ENCODE data around the gene NCR2. TPM values are rescaled to one million over a fixed set of nuclear protein-coding genes. Genes with fewer than 3 reads are reported as not detected.

Gene NCR2
- total RNA-seq, 1 experiment from 2014 or later: not detected

- no peaks in the 10 kb centered on the region for H3F3A ChIP-seq (ENCODE audit: insufficient read depth, low read depth)
- POLR2A ChIA-PET (ENCODE audit: unreplicated experiment): no interaction called here
- BruUV-seq (replicated peaks): no TSS peak
- no peaks in the 10 kb centered on the region for H3K4me1 ChIP-seq (replicated peaks; ENCODE audit: insufficient read depth)
- intact Hi-C loops (cut with micrococcal nuclease; ENCODE audit: unreplicated experiment): no loop called here
- H4K20me1 ChIP-seq (ENCODE audit: insufficient read depth): no peaks in the 10 kb centered on the region
- no peak for TF ChIP-seq EZH2 (IDR thresholded peaks at IDR 0.05; ENCODE audit: low read depth)
- TF ChIP-seq, protein P1, sequence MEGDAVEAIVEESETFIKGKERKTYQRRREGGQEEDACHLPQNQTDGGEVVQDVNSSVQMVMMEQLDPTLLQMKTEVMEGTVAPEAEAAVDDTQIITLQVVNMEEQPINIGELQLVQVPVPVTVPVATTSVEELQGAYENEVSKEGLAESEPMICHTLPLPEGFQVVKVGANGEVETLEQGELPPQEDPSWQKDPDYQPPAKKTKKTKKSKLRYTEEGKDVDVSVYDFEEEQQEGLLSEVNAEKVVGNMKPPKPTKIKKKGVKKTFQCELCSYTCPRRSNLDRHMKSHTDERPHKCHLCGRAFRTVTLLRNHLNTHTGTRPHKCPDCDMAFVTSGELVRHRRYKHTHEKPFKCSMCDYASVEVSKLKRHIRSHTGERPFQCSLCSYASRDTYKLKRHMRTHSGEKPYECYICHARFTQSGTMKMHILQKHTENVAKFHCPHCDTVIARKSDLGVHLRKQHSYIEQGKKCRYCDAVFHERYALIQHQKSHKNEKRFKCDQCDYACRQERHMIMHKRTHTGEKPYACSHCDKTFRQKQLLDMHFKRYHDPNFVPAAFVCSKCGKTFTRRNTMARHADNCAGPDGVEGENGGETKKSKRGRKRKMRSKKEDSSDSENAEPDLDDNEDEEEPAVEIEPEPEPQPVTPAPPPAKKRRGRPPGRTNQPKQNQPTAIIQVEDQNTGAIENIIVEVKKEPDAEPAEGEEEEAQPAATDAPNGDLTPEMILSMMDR (conservative IDR thresholded peaks at IDR 0.05): no peak
- DNase-seq: no peak
- H3K27me3 ChIP-seq (ENCODE audit: insufficient read depth, low read depth): peaks cover 50% of the 10 kb centered on the region
- no peaks in the 10 kb centered on the region for H3K9me2 ChIP-seq (ENCODE audit: insufficient read depth)
- no peak overlapping the region for H3K4me2 ChIP-seq
- H3K4me3 ChIP-seq: no peak overlapping the region
- H3K36me3 ChIP-seq (ENCODE audit: low read depth): no peaks in the 10 kb centered on the region
- no peak overlapping the region for H2AFZ ChIP-seq
- no peaks in the 10 kb centered on the region for H3K9me3 ChIP-seq (ENCODE audit: insufficient read depth, low read depth)
- no peak overlapping the region for H3K27ac ChIP-seq
- CTCF ChIA-PET: no interaction called here
- H3K79me2 ChIP-seq (ENCODE audit: low read depth): no peaks in the 10 kb centered on the region
Measured at GRCh38 chr6:41386594-41386993, 51.2 kb downstream of the NCR2 start.

GRCh38 chr6:41392246-41392645 is 56.8 kb downstream of the NCR2 start:
- Histone ChIP-seq H3F3A (ENCODE audit: insufficient read depth, low read depth) (no peaks in the 10 kb centered on the region), H4K20me1 (ENCODE audit: insufficient read depth) (no peaks in the 10 kb centered on the region), H3K27me3 (ENCODE audit: insufficient read depth, low read depth) (peaks cover 36% of the 10 kb centered on the region), H3K79me2 (ENCODE audit: low read depth) (no peaks in the 10 kb centered on the region), H3K9me3 (ENCODE audit: insufficient read depth, low read depth) (no peaks in the 10 kb centered on the region), H3K9me2 (ENCODE audit: insufficient read depth) (no peaks in the 10 kb centered on the region), H3K4me3 (no peak overlapping the region), H3K36me3 (ENCODE audit: low read depth) (no peaks in the 10 kb centered on the region), H3K27ac (no peak overlapping the region), H3K4me2 (no peak overlapping the region), H2AFZ (no peak overlapping the region), H3K4me1 (replicated peaks; ENCODE audit: insufficient read depth) (no peaks in the 10 kb centered on the region)
- CTCF ChIA-PET: no interaction called here
- no TSS peak for BruUV-seq (replicated peaks)
- TF ChIP-seq EZH2 (IDR thresholded peaks at IDR 0.05; ENCODE audit: low read depth): no peak
- TF ChIP-seq, protein P1 (conservative IDR thresholded peaks at IDR 0.05): no peak
- DNase-seq: no peak
- intact Hi-C loops (cut with micrococcal nuclease; ENCODE audit: unreplicated experiment): no loop called here
- POLR2A ChIA-PET (ENCODE audit: unreplicated experiment): no interaction called here

DNA sequence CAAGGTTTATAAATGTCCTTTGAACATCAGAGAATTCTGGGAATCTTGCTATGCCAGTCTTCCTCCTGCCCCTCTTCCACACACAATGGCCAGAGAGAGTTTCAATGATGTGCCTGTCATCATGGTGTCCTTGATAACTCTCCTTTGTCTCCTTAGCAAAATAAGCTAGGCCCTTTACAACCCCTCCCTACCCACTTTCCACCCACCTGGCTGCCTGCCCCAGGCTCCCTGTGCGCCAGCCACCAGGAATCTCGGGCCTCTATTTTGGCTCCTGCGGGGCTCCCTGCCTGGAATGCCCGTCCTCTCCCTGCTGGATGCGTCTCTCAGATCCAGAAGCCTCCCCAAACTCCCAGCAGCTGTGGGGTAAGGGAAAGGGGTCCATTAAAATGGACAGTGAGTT is 60.9 kb downstream of the NCR2 start:
- DNase-seq: no peak
- no peaks in the 10 kb centered on the region for H3K4me1 ChIP-seq (replicated peaks; ENCODE audit: insufficient read depth)
- CTCF ChIA-PET: no interaction called here
- peaks cover 48% of the 10 kb centered on the region for H3K27me3 ChIP-seq (ENCODE audit: insufficient read depth, low read depth)
- H3K9me3 ChIP-seq (ENCODE audit: insufficient read depth, low read depth): no peaks in the 10 kb centered on the region
- no peak overlapping the region for H3K4me2 ChIP-seq
- no peak overlapping the region for H2AFZ ChIP-seq
- H3F3A ChIP-seq (ENCODE audit: insufficient read depth, low read depth): no peaks in the 10 kb centered on the region
- H3K36me3 ChIP-seq (ENCODE audit: low read depth): no peaks in the 10 kb centered on the region
- intact Hi-C loops (cut with micrococcal nuclease; ENCODE audit: unreplicated experiment): no loop called here
- no peak overlapping the region for H3K4me3 ChIP-seq
- H3K9me2 ChIP-seq (ENCODE audit: insufficient read depth): no peaks in the 10 kb centered on the region
- H4K20me1 ChIP-seq (ENCODE audit: insufficient read depth): no peaks in the 10 kb centered on the region
- H3K27ac ChIP-seq: no peak overlapping the region
- no TSS peak for BruUV-seq (replicated peaks)
- TF ChIP-seq, protein P1 (conservative IDR thresholded peaks at IDR 0.05): no peak
- TF ChIP-seq EZH2 (IDR thresholded peaks at IDR 0.05; ENCODE audit: low read depth): no peak
- POLR2A ChIA-PET (ENCODE audit: unreplicated experiment): no interaction called here
- H3K79me2 ChIP-seq (ENCODE audit: low read depth): no peaks in the 10 kb centered on the region

Measured in PC-9 (cell line).